DMS153 (cell line): ENCODE results near the gene STRN.
"Not testable (repeated sequence)": the region's sequence is repeated elsewhere in the genome, so short reads cannot be mapped to it uniquely, and the experiment has no call there.

Source experiments
- DNase-seq: peaks from one replicate; lab custom pipeline; 2025; lab: John Stamatoyannopoulos, UW

The STRN gene

GRCh38 chr2:36834731-36835524 lies 131.4 kb downstream of the STRN start:
- no peak for DNase-seq

GRCh38 chr2:36834203-36834602 lies 132.1 kb downstream of the STRN start:
- DNase-seq = no peak

- DNase-seq = no peak
Measured at GRCh38 chr2:36831185-36831584, 135.2 kb downstream of the STRN start.

GRCh38 chr2:36824683-36825082 lies 141.7 kb downstream of the STRN start:
- DNase-seq = not testable (repeated sequence)

- no peak for DNase-seq
Measured at GRCh38 chr2:36824273-36824672, 142.1 kb downstream of the STRN start.

- DNase-seq = no peak
Measured at GRCh38 chr2:36823862-36824261, 142.5 kb downstream of the STRN start.

GRCh38 chr2:36820942-36821605 lies 145.3 kb downstream of the STRN start:
- DNase-seq = peak; percentile 80

GRCh38 chr2:36819095-36819711 lies 147.1 kb downstream of the STRN start:
- no peak for DNase-seq

- DNase-seq = no peak
Measured at GRCh38 chr2:36818542-36818941, 147.8 kb downstream of the STRN start.

- DNase-seq = no peak
Measured at GRCh38 chr2:36812196-36812595, 154.1 kb downstream of the STRN start.

- DNase-seq = no peak
Measured at GRCh38 chr2:36811071-36811470, 155.3 kb downstream of the STRN start.

GRCh38 chr2:36809069-36809445 lies 157.3 kb downstream of the STRN start:
- DNase-seq = no peak

GRCh38 chr2:36808386-36809068 lies 157.8 kb downstream of the STRN start:
- no peak for DNase-seq

GRCh38 chr2:36807223-36807886 lies 159.0 kb downstream of the STRN start:
- no peak for DNase-seq

- DNase-seq = no peak
Measured at GRCh38 chr2:36805635-36806224, 160.6 kb downstream of the STRN start.

GRCh38 chr2:36802952-36803351 lies 163.4 kb downstream of the STRN start:
- no peak for DNase-seq

- no peak for DNase-seq
Measured at GRCh38 chr2:36801088-36801487, 165.2 kb downstream of the STRN start.

GRCh38 chr2:36800381-36800780 lies 166.0 kb downstream of the STRN start:
- DNase-seq = no peak

- DNase-seq = no peak
Measured at GRCh38 chr2:36798724-36799123, 167.6 kb downstream of the STRN start.

GRCh38 chr2:36797324-36798070 lies 168.8 kb downstream of the STRN start:
- no peak for DNase-seq
